ENCODE results near the gene SLC50A1. TPM values are rescaled to one million over a fixed set of nuclear protein-coding genes. Genes with fewer than 3 reads are reported as not detected.

SLC50A1 gene
- polyA plus RNA-seq, 2 of the 4 experiments (the other 2 are of a cell fraction), result 28.2 to 39.4 TPM

DNA sequence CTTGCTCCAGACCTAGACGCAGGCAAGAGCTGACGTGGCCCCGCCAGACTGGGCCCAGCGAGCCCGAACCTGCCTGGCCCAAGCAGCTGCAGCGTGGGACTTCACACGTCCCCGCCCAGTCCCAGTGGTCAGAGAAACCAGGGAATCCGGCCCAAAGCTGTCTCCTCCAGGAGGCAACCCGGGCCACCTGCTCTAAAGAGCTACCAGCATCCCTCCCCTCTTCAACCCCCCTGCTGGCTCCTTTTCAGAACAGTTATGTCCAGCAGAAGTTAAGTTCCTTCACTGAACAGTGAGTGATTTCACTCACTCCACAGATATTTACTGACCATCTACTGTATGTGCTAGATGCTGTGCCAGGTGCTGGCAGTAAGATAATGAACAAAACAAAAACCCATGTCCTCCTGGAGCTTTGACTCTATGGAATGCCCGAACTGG lies 10.1 kb upstream of the SLC50A1 start:
- ATAC-seq (peak in 1 of 2 experiments; percentile 4; a peak in 3 of 6 replicates), FAIRE-seq (no peak), DNase-seq (ENCODE audit: low read depth in 1 of 2, low spot score in 1 of 2) (peak in 1 of 2 experiments; percentile 45)
- no peak overlapping the region for H3K4me3 ChIP-seq
- H3K27ac ChIP-seq, result peak overlapping the region; percentile 80 to 90
- no peaks in the 10 kb centered on the region for H3K9me3 ChIP-seq
- 68% methylated on average over 11 of the region's 11 CpGs for WGBS (ENCODE audit: missing lambda C conversion rate)
- CTCF ChIA-PET, result interaction anchor here (0.9 to 19.7 kb wide), 11 partner anchors 9 to 67 kb away, joined by 3 to 309 read pairs (median 8); partner anchors contain the start of genes KRTCAP2 and SLC50A1
- POLR2A ChIA-PET, result interaction anchor here (2.0 kb wide), 1 partner anchor 9 kb away, joined by 8 read pairs; no protein-coding TSS in a partner anchor
- peak overlapping the region; percentile 89 for H3K4me2 ChIP-seq
- TF ChIP-seq ZSCAN20 (CRISPR knock-in tag; IDR thresholded peaks at IDR 0.05) (no peak), CEBPB (IDR thresholded peaks at IDR 0.05) (no peak), HOXB13 (CRISPR knock-in tag; IDR thresholded peaks at IDR 0.05; ENCODE audit: low read depth) (no peak), SREBF2 (IDR thresholded peaks at IDR 0.05) (no peak), NPAS2 (CRISPR knock-in tag; IDR thresholded peaks at IDR 0.05; ENCODE audit: borderline replicate concordance) (no peak), MAZ (IDR thresholded peaks at IDR 0.05; ENCODE audit: borderline replicate concordance, low read depth, low read length) (no peak), PHF8 (IDR thresholded peaks at IDR 0.05; ENCODE audit: borderline replicate concordance, low read depth) (no peak), CBX8 (IDR thresholded peaks at IDR 0.05) (no peak), EHMT2 (IDR thresholded peaks at IDR 0.05; ENCODE audit: low read depth) (no peak), CTCF (IDR thresholded peaks at IDR 0.05) (no peak), ZC3H11A (IDR thresholded peaks at IDR 0.05) (no peak), HEYL (CRISPR knock-in tag; IDR thresholded peaks at IDR 0.05) (no peak), HOXA7 (CRISPR knock-in tag; IDR thresholded peaks at IDR 0.05) (no peak), RAD21 (conservative IDR thresholded peaks at IDR 0.05 in 1 of 2, IDR thresholded peaks at IDR 0.05 in 1 of 2) (no peak), NR3C1 (IDR thresholded peaks at IDR 0.05) (no peak), NFE2L2 (conservative IDR thresholded peaks at IDR 0.05; ENCODE audit: low read length) (no peak)
- TF ChIP-seq, protein P1, sequence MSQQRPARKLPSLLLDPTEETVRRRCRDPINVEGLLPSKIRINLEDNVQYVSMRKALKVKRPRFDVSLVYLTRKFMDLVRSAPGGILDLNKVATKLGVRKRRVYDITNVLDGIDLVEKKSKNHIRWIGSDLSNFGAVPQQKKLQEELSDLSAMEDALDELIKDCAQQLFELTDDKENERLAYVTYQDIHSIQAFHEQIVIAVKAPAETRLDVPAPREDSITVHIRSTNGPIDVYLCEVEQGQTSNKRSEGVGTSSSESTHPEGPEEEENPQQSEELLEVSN (IDR thresholded peaks at IDR 0.05; ENCODE audit: borderline replicate concordance, low read depth), result no peak
- TF ChIP-seq, protein P2, sequence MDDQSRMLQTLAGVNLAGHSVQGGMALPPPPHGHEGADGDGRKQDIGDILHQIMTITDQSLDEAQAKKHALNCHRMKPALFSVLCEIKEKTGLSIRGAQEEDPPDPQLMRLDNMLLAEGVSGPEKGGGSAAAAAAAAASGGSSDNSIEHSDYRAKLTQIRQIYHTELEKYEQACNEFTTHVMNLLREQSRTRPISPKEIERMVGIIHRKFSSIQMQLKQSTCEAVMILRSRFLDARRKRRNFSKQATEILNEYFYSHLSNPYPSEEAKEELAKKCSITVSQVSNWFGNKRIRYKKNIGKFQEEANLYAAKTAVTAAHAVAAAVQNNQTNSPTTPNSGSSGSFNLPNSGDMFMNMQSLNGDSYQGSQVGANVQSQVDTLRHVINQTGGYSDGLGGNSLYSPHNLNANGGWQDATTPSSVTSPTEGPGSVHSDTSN (IDR thresholded peaks at IDR 0.05), result no peak
- H3K4me1 ChIP-seq, result peaks cover 55% of the 10 kb centered on the region

GRCh38 chr1:155125946-155126555 lies 9.6 kb upstream of the SLC50A1 start:
- H3K4me2 ChIP-seq, result peak overlapping the region; percentile 89
- TF ChIP-seq POLR2A (IDR thresholded peaks at IDR 0.05; ENCODE audit: low read length) (no peak), MYC (IDR thresholded peaks at IDR 0.05; ENCODE audit: borderline replicate concordance, low read length) (no peak), NPAS2 (CRISPR knock-in tag; IDR thresholded peaks at IDR 0.05; ENCODE audit: borderline replicate concordance) (no peak), HOXB5 (CRISPR knock-in tag; IDR thresholded peaks at IDR 0.05) (0 out of 2 replicates have a peak, but pooled peaks have one; percentile 5)
- TF ChIP-seq, protein P3, sequence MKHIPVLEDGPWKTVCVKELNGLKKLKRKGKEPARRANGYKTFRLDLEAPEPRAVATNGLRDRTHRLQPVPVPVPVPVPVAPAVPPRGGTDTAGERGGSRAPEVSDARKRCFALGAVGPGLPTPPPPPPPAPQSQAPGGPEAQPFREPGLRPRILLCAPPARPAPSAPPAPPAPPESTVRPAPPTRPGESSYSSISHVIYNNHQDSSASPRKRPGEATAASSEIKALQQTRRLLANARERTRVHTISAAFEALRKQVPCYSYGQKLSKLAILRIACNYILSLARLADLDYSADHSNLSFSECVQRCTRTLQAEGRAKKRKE (CRISPR knock-in tag; IDR thresholded peaks at IDR 0.05; ENCODE audit: low read depth), result no peak
- H3K27ac ChIP-seq, result peak overlapping the region; percentile 80 to 90
- DNase-seq (ENCODE audit: low read depth in 1 of 2, low spot score in 1 of 2), result no peak
- H3K4me3 ChIP-seq, result peak overlapping the region; percentile 55; the same call in 2 of the 3 replicates
- ChIA-PET POLR2A (interaction anchor here (2.0 kb wide), 1 partner anchor 9 kb away, joined by 8 read pairs; no protein-coding TSS in a partner anchor), CTCF (interaction anchor here (0.7 to 19.7 kb wide), 12 partner anchors 9 to 67 kb away, joined by 3 to 309 read pairs (median 6); partner anchors contain the start of genes KRTCAP2 and SLC50A1)
- no peaks in the 10 kb centered on the region for H3K9me3 ChIP-seq
- no peak for ATAC-seq
- H3K4me1 ChIP-seq, result peaks cover 59% of the 10 kb centered on the region
- 80% methylated on average over 46 of the region's 53 CpGs for WGBS (ENCODE audit: missing lambda C conversion rate)
- no peak for FAIRE-seq

Data from A549 (cell line).